K562 (cell line): Measurements from ENCODE around the gene DCAF4. TPM values are rescaled to one million over a fixed set of nuclear protein-coding genes. Genes with fewer than 3 reads are reported as not detected.
A peak's percentile ranks its signal among the peaks of the same experiment; 100 is the strongest.

Experiments used
- CBFA2T3 ChIP-seq: fragments of 450-650 bp; IDR thresholded peaks from 2 replicates; pipeline ENCODE4 v1.6.1; 2017
- CBX2 ChIP-seq: fragments of 200-600 bp; sonication (generic); IDR thresholded peaks from one replicate; pipeline ENCODE4 v1.6.1; 2012; ENCODE audit warnings: mild to moderate bottlenecking, low read length, inconsistent platforms; ENCODE audit not compliant: insufficient read depth, poor library complexity, severe bottlenecking
- HDAC2 ChIP-seq: fragments of 450-650 bp; IDR thresholded peaks from 2 replicates; pipeline ENCODE4 v1.6.1; 2016; ENCODE audit warnings: mild to moderate bottlenecking
- HDAC3 ChIP-seq: fragments of 450-650 bp; IDR thresholded peaks from 2 replicates; pipeline ENCODE4 v1.6.1; 2018; ENCODE audit warnings: borderline replicate concordance, mild to moderate bottlenecking, moderate library complexity; ENCODE audit not compliant: partially characterized antibody
- HDAC6 ChIP-seq: IDR thresholded peaks from 2 replicates; pipeline ENCODE4 v1.6.1; 2012; ENCODE audit warnings: low read depth, mild to moderate bottlenecking, control low read depth, inconsistent platforms, low read length, moderate library complexity
- L3MBTL2 ChIP-seq: fragments of 450-650 bp; IDR thresholded peaks from 2 replicates; pipeline ENCODE4 v1.6.1; 2016; ENCODE audit warnings: mild to moderate bottlenecking, moderate library complexity
- MAFG ChIP-seq: fragments of 450-650 bp; conservative IDR thresholded peaks from 2 replicates; pipeline ENCODE4 v1.6.1; 2016; ENCODE audit warnings: missing genetic modification characterization, missing compliant biosample characterization
- MYC ChIP-seq, 2 experiments: fragments of 250-450 bp in 1 of 2; sonication (Bioruptor Pico) in 1 of 2; IDR thresholded peaks; 2 replicates each; pipeline versions ENCODE4 v1.5.1 to v1.6.1; 2012 to 2021; ENCODE audit warnings: low read depth in 2 of 2, borderline replicate concordance in 1 of 2, improper control_type of control experiment in 1 of 2, low read length in 1 of 2, mild to moderate bottlenecking in 1 of 2, moderate library complexity in 1 of 2
- NR2C2 ChIP-seq, 2 experiments: fragments of 200-800 bp in 1 of 2; sonication (Bioruptor generic) in 1 of 2; sonication (generic) in 1 of 2; formaldehyde crosslinking in 1 of 2; IDR thresholded peaks; 2 replicates each; pipeline versions ENCODE4 v1.6.1 to v1.8.0; 2016 to 2022; ENCODE audit warnings: mild to moderate bottlenecking in 1 of 2, missing compliant biosample characterization in 1 of 2, missing genetic modification characterization in 1 of 2, missing genetic modification reagents in 1 of 2
- PTRF ChIP-seq: fragments of 450-650 bp; IDR thresholded peaks from 2 replicates; pipeline ENCODE4 v1.6.1; 2016; ENCODE audit warnings: mild to moderate bottlenecking, missing genetic modification characterization, missing compliant biosample characterization
- RBM34 ChIP-seq: fragments of 200-400 bp; formaldehyde crosslinking; IDR thresholded peaks from 2 replicates; pipeline ENCODE4 v1.6.1; 2018; ENCODE audit warnings: low read length, borderline replicate concordance; ENCODE audit not compliant: insufficient read depth
- SMARCC2 ChIP-seq: fragments of 450-650 bp; IDR thresholded peaks from 2 replicates; pipeline ENCODE4 v1.6.1; 2017; ENCODE audit warnings: antibody characterized with exemption, moderate library complexity, mild to moderate bottlenecking, low read depth
- SNRNP70 ChIP-seq: fragments of 200-400 bp; formaldehyde crosslinking; optimal IDR thresholded peaks from 2 replicates; pipeline ENCODE3; 2017; ENCODE audit warnings: low read depth, low read length
- TCF7L2 ChIP-seq: fragments of 150-350 bp; IDR thresholded peaks from 2 replicates; pipeline ENCODE4 v1.6.1; 2016; ENCODE audit warnings: low read depth, mild to moderate bottlenecking, low read length, moderate library complexity
- THAP7 ChIP-seq: fragments of 250-450 bp; sonication (Bioruptor Pico); IDR thresholded peaks from 2 replicates; pipeline ENCODE4 v1.5.0; 2021
- ZFP91 ChIP-seq: sonication (generic); formaldehyde crosslinking; IDR thresholded peaks from 2 replicates; pipeline ENCODE4 v1.8.0; 2022; ENCODE audit warnings: mild to moderate bottlenecking, missing genetic modification reagents
- ZNF408 ChIP-seq: fragments of 250-450 bp; sonication (Bioruptor Pico); IDR thresholded peaks from 2 replicates; pipeline ENCODE4 v1.4.0; 2020; ENCODE audit warnings: low read depth, mild to moderate bottlenecking, moderate library complexity
- ZNF445 ChIP-seq: fragments of 250-450 bp; sonication (Bioruptor Pico); IDR thresholded peaks from 2 replicates; pipeline ENCODE4 v1.4.0; 2020; ENCODE audit warnings: low read depth, mild to moderate bottlenecking, moderate library complexity
- ZNF584 ChIP-seq: fragments of 200-800 bp; sonication (Bioruptor generic); IDR thresholded peaks from 2 replicates; pipeline ENCODE4 v1.6.1; 2016; ENCODE audit warnings: low read depth, mild to moderate bottlenecking, missing genetic modification characterization, missing compliant biosample characterization
- ZNF589 ChIP-seq: fragments of 200-800 bp; sonication (Bioruptor generic); IDR thresholded peaks from 2 replicates; pipeline ENCODE4 v1.6.1; 2016; ENCODE audit warnings: low read depth, missing genetic modification characterization, missing compliant biosample characterization
- polyA plus RNA-seq, 8 experiments: library from polyadenylated mRNA; depleted of rRNA in 4 of 8; stranded (reverse) in 5 of 8; unstranded in 3 of 8; fragments of >200 nt; fragmentation: Nextera tagmentation in 2 of 8; fragmentation: Illumina TruSeq in 1 of 8; extraction: Ambion mirVana in 2 of 8; extraction: Trizol in 1 of 8; gene quantifications; 2 replicates each; pipeline versions ENCODE4 v1.2.1 to v1.2.3, GENCODE V29; 2011 to 2014; ENCODE audit warnings: inconsistent platforms in 1 of 8, missing spikeins in 1 of 8
- total RNA-seq, 7 experiments: library from RNA; depleted of rRNA in 6 of 7; stranded (reverse); fragments of >200 nt in 6 of 7; fragmentation: Illumina TruSeq in 2 of 7; extraction: Trizol in 2 of 7; gene quantifications; 2 replicates each; pipeline versions ENCODE4 v1.2.1 to v1.2.3, GENCODE V29; 2011 to 2021; ENCODE audit warnings: low replicate concordance in 1 of 7
- TF ChIP-seq, protein P1 (sequence below): sonication (generic); formaldehyde crosslinking; IDR thresholded peaks from 2 replicates; pipeline ENCODE4 v1.8.0; 2022; ENCODE audit warnings: mild to moderate bottlenecking, missing genetic modification reagents
- TF ChIP-seq, protein P2 (sequence below): sonication (generic); formaldehyde crosslinking; IDR thresholded peaks from 2 replicates; pipeline ENCODE4 v1.8.1; 2023; ENCODE audit warnings: mild to moderate bottlenecking, missing genetic modification reagents

DCAF4 gene
- total and polyA plus RNA-seq, 9 of the 15 experiments (the other 6 are each of a cell fraction or from before 2014, with no cell fraction given) = 2.7 to 49.2 (median 22.9) TPM

DNA sequence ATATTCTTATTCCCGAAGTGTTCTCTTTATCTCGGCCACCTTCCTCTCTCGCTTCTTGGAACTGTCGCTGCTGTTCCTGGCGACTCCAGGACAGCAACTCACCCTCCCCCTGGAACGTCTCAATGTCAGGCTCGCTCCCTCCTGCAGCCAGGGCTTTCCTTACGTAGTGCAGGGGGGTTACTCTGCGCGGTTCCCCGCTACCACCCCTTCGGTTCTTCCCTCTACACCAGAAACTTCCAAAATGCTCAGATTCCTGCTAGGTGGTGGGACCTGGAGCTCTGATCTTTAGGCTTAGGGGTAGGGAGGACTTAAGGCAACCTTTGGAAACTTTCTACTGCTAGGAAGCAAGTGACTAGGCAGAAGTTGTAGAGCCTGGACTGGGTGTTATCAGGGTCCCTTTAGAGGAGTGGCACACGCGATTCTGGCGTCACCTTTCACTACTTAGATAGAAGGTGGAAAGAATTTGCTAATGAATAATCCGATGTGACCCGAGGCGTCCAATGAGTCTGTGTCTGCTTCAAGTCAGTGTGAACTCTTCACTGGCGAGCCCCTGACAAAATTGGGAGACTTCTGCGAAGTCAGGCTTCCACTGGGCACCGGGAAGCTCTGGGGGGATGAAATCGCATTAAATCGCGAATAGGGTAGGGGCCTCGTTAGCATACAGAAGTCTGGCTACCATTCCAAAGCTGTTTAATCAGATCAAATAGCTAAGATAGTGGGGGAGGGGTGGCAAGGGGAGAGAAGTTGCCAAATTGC lies 31.5 kb upstream of the DCAF4 start (continued):
- TF ChIP-seq ZNF589 (CRISPR knock-in tag) (no peak), HDAC2 (no peak), ZFP91 (CRISPR knock-in tag) (no peak), HDAC6 (no peak), L3MBTL2 (no peak), PTRF (tag) (no peak), CBX2 (no peak), SMARCC2 (no peak), ZNF408 (no peak), RBM34 (no peak), MAFG (peak; percentile 29; the same call in 1 of the 2 replicates), THAP7 (CRISPR knock-in tag) (no peak), MYC (IDR thresholded peaks at IDR 0.05; ENCODE audit: low read depth, low read length) (0 out of 2 replicates have a peak, but pooled peaks have one; percentile 14), MYC (CRISPR knock-in tag; IDR thresholded peaks at IDR 0.05; ENCODE audit: borderline replicate concordance, low read depth) (no peak), ZNF445 (no peak), SNRNP70 (no peak), TCF7L2 (no peak), ZNF584 (CRISPR knock-in tag) (no peak), CBFA2T3 (no peak), HDAC3 (no peak), NR2C2 (CRISPR knock-in tag; IDR thresholded peaks at IDR 0.05) (no peak), NR2C2 (tag; IDR thresholded peaks at IDR 0.05) (0 out of 2 replicates have a peak, but pooled peaks have one; percentile 1)
- TF ChIP-seq, protein P1, sequence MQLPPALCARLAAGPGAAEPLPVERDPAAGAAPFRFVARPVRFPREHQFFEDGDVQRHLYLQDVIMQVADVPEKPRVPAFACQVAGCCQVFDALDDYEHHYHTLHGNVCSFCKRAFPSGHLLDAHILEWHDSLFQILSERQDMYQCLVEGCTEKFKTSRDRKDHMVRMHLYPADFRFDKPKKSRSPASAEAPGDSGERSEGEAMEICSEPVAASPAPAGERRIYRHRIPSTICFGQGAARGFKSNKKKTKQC (CRISPR knock-in tag) = no peak
- TF ChIP-seq, protein P2, sequence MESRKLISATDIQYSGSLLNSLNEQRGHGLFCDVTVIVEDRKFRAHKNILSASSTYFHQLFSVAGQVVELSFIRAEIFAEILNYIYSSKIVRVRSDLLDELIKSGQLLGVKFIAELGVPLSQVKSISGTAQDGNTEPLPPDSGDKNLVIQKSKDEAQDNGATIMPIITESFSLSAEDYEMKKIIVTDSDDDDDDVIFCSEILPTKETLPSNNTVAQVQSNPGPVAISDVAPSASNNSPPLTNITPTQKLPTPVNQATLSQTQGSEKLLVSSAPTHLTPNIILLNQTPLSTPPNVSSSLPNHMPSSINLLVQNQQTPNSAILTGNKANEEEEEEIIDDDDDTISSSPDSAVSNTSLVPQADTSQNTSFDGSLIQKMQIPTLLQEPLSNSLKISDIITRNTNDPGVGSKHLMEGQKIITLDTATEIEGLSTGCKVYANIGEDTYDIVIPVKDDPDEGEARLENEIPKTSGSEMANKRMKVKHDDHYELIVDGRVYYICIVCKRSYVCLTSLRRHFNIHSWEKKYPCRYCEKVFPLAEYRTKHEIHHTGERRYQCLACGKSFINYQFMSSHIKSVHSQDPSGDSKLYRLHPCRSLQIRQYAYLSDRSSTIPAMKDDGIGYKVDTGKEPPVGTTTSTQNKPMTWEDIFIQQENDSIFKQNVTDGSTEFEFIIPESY (CRISPR knock-in tag) = no peak
